ENCODE data around the gene GJB1.

The GJB1 gene

DNA sequence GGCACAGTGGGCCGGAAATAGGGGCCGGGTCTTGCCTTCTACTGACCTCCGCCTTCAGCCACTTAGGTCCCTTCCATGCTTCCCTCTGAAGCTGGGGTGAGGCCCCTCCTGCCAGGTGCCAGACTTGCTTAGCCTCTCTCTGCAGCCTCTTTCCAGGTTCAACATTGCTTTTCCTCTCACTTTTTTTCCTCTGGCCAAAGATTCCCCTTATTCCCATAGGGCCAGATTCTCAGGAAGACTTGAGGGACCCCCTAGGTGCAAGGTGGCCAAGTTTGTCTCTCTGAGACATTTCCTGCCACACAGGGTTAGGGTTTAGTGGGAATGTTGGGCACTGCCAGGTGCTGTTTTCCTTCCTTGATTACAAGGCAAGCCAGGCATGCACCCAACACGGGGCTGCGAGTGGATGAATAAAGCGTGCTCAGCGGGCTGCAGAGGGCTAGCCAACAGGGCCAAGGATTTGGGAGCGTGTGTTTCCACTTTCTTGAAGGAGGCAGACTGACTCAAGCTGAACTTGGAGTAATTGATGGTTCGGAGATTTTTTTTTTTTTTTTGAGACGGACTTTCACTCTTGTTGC, 7.6 kb upstream of the GJB1 start:
- no peak for DNase-seq

- no peak for DNase-seq
Measured at GRCh38 chrX:71216485-71216884, 6.5 kb upstream of the GJB1 start.

- no peak for DNase-seq
Measured at GRCh38 chrX:71217298-71217697, 5.7 kb upstream of the GJB1 start.

DNA sequence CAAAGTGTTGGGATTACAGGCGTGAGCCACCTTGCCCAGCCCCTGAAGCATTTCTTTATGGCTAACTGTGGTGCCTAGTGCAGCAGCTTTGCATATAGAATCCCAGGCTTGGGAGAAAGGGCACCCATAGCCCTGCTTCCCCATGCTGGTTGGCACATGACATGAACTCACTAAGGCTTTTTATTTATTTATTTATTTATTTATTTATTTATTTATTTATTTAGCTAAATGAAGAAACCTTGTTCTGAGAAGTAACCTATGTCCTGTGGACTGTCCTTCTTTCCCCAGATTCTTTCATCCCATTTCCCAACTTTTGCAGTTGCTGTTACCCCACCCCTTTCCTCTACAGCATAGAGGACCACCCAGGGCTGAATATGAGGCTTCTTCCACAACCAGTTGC, 1.9 kb upstream of the GJB1 start:
- DNase-seq = no peak

- DNase-seq = no peak
Measured at GRCh38 chrX:71224098-71224708, 1.2 kb downstream of the GJB1 start.

- no peak for DNase-seq
Measured at GRCh38 chrX:71225009-71225408, 2.0 kb downstream of the GJB1 start.

DNA sequence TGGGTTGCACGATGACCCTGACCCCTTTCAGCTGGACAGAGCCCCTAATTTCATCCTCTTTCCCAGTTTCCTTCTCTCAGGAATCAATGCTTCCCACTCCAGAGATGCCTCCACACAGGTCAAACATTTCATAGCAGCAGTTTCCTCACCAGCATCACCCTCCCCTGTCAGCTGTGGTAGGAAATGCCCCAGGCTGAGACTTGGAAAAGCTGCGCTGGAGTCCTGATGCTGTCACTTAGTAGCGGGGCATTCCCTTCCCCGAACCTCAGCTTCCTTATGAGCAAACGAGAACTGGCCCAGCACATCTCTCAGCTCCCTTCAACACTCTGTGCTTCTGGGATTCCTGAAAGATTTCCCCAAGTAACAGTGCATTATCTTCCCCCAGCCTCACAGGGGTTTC, 2.7 kb downstream of the GJB1 start:
- DNase-seq = no peak

- peak; percentile 12 for DNase-seq
Measured at GRCh38 chrX:71227370-71228062, 4.5 kb downstream of the GJB1 start.

GRCh38 chrX:71228063-71228642, 5.1 kb downstream of the GJB1 start:
- DNase-seq = no peak

GRCh38 chrX:71235482-71235881, 12.5 kb downstream of the GJB1 start:
- DNase-seq = no peak

DNA sequence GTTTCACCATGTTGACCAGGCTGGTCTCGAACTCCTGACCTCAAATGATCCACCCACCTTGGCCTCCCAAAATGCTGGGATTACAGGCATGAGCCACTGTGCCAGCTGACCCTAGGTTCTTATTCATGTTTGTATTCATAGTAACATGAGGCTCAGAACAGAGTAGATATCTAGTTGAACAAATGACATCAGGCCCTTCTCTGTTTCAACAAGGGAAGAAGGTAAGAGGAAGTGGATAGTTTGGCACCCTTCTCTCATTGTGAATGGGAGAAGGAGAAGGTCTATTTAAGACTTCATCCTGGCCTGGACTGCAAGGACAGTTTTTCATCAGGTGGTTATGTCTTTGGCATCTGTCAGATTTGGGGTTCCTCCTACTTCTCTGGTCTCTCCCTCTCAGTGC, 13.8 kb downstream of the GJB1 start:
- no peak for DNase-seq

- DNase-seq = no peak
Measured at GRCh38 chrX:71239781-71240180, 16.8 kb downstream of the GJB1 start.

- DNase-seq = no peak
Measured at GRCh38 chrX:71241301-71241700, 18.3 kb downstream of the GJB1 start.

- DNase-seq = no peak
Measured at GRCh38 chrX:71244359-71245128, 21.5 kb downstream of the GJB1 start.

DNA sequence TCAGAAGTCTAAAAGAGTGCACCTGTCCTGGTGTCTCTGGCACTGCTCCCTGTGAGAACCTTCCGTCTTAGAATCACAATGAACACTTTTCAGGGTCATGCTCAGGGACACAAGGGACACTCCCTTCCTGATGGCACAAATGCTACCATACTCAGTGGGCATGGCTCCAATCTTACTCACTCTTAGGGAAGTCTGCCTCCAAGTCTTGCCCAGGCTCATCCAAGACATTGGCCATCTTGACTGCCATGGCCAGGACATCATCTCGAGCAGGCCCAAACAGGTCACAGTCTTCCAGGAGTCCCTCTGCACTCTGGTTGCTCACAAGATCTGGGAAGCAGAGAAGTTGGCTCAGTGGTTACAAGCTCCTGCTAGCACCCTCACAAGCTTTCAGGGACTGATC, 22.1 kb downstream of the GJB1 start:
- no peak for DNase-seq

DNA sequence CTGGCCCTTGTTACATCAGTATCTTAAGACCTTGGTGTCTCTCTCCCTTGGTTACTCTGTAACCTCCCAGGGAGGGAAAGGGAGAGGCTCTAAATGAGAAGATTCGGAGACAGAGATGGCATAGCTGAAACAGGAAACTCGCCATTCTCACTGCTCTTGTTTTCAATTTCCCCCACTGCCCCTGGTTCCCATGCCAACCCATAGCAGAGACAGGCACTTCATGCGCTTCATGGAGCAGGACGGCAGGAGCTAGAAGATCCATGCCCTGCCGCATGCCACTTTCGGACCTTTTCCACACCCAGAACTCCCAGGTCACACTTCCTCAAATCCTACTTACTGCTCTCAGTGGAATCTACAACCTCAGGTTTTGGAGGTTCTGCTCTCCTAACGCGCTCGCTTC, 27.8 kb downstream of the GJB1 start:
- no peak for DNase-seq

DNA sequence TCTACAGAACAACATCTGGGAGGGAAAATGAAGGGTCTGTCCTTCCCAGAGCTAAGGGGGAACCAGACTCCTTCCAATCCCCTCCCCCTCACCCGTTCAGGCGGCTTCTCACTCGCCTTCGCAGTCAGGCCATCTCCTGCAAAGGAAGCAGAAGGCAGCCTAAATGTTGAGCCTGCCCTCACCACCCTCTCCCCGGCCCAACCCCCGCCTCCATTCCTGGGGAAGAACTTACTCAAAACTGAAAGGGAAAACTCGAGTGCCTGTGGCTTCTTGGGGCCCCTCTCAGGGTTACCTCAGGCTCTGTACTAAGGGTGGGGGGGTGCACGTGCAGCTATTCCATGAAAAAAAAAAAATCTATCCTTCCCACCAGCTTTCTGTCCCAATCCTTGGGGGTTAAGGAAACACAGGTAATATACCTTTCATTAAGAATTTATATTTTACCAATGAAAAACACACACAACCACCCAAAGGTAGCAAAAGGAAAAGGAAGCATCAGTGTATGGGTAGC, 28.5 kb downstream of the GJB1 start:
- no peak for DNase-seq

- DNase-seq = no peak
Measured at GRCh38 chrX:71252221-71252620, 29.2 kb downstream of the GJB1 start.

GRCh38 chrX:71253253-71254091, 30.4 kb downstream of the GJB1 start:
- peak; percentile 76 for DNase-seq

- DNase-seq = peak; percentile 94
Measured at GRCh38 chrX:71254092-71254963, 31.3 kb downstream of the GJB1 start, which contains the start of gene ZMYM3. ZMYM3 (minus strand) TSS chrX:71254140; CDS start chrX:71253255, 885 bp downstream.

GRCh38 chrX:71256051-71256450, 33.0 kb downstream of the GJB1 start:
- no peak for DNase-seq

Data from NCI-H82 (cell line).